HFFc6 (cell line): ENCODE results near the gene TCEA2. TPM values are rescaled to one million over a fixed set of nuclear protein-coding genes. Genes with fewer than 3 reads are reported as not detected.
"Not testable (repeated sequence)": the region's sequence is repeated elsewhere in the genome, so short reads cannot be mapped to it uniquely, and the experiment has no call there.

Source experiments
- DNase-seq: peaks from one replicate; pipeline ENCODE4 v3.0.0-alpha.2; 2018
- H3K27ac Mint-ChIP-seq: 2 replicates; pipeline ENCODE4 v1.8.0; 2020; ENCODE audit warnings: mild to moderate bottlenecking, mixed read lengths
- H3K27me3 Mint-ChIP-seq: 2 replicates; pipeline ENCODE4 v1.8.0; 2021; ENCODE audit warnings: mild to moderate bottlenecking, moderate library complexity, mixed read lengths; ENCODE audit not compliant: insufficient read depth
- H3K36me3 Mint-ChIP-seq: 2 replicates; pipeline ENCODE4 v1.8.0; 2021; ENCODE audit warnings: low read depth, mixed read lengths
- H3K4me1 Mint-ChIP-seq: 2 replicates; pipeline ENCODE4 v1.8.0; 2020; ENCODE audit warnings: low read depth, mixed read lengths
- H3K4me3 Mint-ChIP-seq: 2 replicates; pipeline ENCODE4 v1.8.0; 2020; ENCODE audit warnings: mild to moderate bottlenecking, moderate library complexity, mixed read lengths
- H3K9me3 Mint-ChIP-seq: 2 replicates; pipeline ENCODE4 v1.8.0; 2020; ENCODE audit warnings: mild to moderate bottlenecking, mixed read lengths
- total RNA-seq, 6 experiments: library from RNA; stranded (reverse); fragmentation: NEBNext Ultra II Directional; extraction: Animal tissue kit (Norgen Biotek cat#: 25700); gene quantifications; 2 replicates in 1 of 6; 3 replicates in 5 of 6; pipeline ENCODE4 v1.2.3, GENCODE V29; 2021
- TF ChIP-seq, protein P1 (sequence below): fragments of 200-600 bp; sonication (generic); IDR thresholded peaks from 2 replicates; pipeline ENCODE4 v1.5.0; 2021; ENCODE audit warnings: antibody characterized with exemption, mild to moderate bottlenecking

TCEA2 gene
- total RNA-seq, 6 experiments from 2014 or later: 36.8 to 47.4 (median 41.5) TPM

DNA sequence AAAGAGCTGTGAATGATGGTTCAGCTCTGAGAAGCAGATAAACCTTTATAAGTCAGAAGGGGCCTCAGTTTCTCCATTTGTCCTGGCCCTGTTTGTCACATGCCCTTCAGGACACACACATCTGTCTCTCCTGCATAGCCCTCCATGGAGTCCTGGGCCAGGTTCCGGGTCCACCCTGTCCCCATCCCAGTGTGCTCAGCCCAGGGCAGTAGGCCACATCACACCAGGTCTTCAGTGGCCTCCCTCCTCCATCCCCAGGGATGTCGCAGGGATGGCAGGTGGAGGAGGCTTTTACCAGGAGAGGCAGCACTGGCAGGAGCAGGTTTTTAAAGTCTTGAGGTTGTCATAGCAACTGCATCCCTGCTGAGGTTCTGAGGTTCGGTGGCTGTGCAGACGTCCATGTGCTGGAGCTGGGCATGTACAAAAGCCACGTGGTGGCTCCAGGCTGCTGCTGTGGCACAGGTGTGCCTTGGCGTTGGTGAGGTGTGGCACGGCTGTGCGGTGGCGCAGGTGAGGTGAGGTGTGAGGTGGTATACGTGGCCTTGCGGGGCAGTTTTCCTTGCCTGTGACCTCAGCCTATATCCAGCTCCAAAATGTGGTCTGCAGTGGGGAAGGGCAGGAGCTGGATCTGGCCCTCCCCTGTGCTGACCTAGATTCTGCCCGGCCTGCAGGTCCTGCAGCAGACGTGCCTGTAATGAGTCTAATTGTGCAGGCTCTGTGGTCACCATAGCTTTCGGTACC is 52.3 kb downstream of the TCEA2 start:
- peaks cover 21% of the 10 kb centered on the region for H3K27me3 Mint-ChIP-seq
- H3K4me1 Mint-ChIP-seq: 0 out of 2 replicates have a peak, but pooled peaks cover 5% of the 10 kb centered on the region
- no peak overlapping the region for H3K27ac Mint-ChIP-seq
- H3K36me3 Mint-ChIP-seq: no peaks in the 10 kb centered on the region
- no peak overlapping the region for H3K4me3 Mint-ChIP-seq
- TF ChIP-seq, protein P1, sequence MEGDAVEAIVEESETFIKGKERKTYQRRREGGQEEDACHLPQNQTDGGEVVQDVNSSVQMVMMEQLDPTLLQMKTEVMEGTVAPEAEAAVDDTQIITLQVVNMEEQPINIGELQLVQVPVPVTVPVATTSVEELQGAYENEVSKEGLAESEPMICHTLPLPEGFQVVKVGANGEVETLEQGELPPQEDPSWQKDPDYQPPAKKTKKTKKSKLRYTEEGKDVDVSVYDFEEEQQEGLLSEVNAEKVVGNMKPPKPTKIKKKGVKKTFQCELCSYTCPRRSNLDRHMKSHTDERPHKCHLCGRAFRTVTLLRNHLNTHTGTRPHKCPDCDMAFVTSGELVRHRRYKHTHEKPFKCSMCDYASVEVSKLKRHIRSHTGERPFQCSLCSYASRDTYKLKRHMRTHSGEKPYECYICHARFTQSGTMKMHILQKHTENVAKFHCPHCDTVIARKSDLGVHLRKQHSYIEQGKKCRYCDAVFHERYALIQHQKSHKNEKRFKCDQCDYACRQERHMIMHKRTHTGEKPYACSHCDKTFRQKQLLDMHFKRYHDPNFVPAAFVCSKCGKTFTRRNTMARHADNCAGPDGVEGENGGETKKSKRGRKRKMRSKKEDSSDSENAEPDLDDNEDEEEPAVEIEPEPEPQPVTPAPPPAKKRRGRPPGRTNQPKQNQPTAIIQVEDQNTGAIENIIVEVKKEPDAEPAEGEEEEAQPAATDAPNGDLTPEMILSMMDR: no peak
- no peak for DNase-seq
- H3K9me3 Mint-ChIP-seq: no peaks in the 10 kb centered on the region

DNA sequence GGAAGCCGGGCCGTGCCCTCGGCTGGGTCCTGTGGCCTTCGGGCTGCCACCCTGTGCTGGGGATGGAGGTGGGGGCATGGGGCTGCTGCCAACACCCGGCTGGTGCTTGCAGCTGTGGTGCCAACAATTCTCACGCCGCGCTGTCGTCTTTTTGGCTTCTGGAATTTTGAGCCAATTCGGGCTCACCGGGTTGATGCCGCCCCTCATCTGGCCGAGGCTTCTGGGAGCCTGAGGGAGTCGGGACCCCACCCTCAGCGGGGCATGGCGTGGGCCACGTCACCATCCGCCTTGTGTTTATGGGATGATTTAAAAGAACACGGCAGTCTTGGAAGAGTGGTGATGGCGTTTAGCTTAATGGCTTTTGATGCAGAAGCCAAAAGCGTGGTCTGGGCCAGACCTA is 53.0 kb downstream of the TCEA2 start:
- Mint-ChIP-seq H3K9me3 (no peaks in the 10 kb centered on the region), H3K27ac (no peak overlapping the region), H3K27me3 (peaks cover 18% of the 10 kb centered on the region), H3K4me1 (0 out of 2 replicates have a peak, but pooled peaks cover 5% of the 10 kb centered on the region), H3K36me3 (no peaks in the 10 kb centered on the region), H3K4me3 (no peak overlapping the region)
- TF ChIP-seq, protein P1: no peak
- DNase-seq: no peak

DNA sequence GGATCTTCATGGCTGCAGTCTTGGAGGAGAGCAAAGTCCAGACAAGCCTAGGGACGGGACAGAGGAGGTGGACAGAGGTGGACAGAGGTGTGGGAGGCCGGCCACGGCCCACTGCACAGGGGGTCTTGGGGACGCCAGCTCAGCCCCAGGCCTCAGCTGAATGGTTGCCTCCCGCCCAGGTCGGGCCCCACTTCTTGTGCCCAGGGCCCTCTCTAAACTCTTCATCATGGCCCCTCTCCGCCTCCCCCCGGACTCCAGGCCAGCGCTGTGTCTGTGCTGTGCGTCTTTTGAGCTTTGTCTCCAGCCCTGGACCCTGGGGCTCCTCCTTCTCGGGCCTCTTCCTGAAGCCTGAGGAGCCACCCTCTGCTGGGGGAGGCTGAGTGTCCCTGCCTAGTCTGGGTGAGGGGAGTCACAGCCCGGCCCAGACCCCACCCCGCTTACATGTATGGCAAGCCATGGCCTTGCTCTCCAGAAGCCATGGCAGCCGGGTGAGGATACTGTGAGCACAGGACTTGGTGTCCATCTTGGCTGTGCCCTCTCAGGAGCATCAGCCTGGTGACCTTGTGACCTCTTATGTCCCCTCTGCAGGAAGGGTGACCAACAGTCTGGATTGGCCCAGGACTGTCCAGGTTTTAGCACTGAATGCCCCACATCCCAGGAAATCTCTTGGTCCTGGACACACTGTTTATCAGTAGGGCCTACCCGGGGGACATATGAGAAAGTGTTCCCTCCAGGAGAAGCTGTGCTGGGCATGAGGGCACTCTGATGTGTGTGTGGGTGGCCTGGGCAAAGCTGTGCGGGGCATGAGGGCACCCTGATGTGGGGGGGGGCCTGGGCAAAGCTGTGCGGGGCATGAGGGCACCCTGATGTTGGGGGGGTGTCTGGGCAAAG is 53.8 kb downstream of the TCEA2 start:
- no peaks in the 10 kb centered on the region for H3K9me3 Mint-ChIP-seq
- H3K27me3 Mint-ChIP-seq: peaks cover 22% of the 10 kb centered on the region
- TF ChIP-seq, protein P1: no peak
- H3K36me3 Mint-ChIP-seq: no peaks in the 10 kb centered on the region
- 0 out of 2 replicates have a peak, but pooled peaks cover 5% of the 10 kb centered on the region for H3K4me1 Mint-ChIP-seq
- H3K4me3 Mint-ChIP-seq: no peak overlapping the region
- H3K27ac Mint-ChIP-seq: no peak overlapping the region
- no peak for DNase-seq

DNA sequence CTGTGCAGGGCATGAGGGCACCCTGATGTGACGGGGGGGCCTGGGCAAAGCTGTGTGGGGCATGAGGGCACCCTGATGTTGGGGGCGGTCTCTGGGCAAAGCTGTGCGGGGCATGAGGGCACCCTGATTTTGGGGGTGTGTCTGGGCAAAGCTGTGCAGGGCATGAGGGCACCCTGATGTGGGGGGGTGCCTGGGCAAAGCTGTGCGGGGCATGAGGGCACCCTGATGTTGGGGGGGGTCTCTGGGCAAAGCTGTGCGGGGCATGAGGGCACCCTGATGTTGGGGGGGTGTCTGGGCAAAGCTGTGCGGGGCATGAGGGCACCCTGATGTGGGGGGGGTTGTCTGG is 54.4 kb downstream of the TCEA2 start:
- H3K9me3 Mint-ChIP-seq, H3K4me3 Mint-ChIP-seq, H3K36me3 Mint-ChIP-seq, H3K4me1 Mint-ChIP-seq, DNase-seq, H3K27ac Mint-ChIP-seq: not testable (repeated sequence)
- H3K27me3 Mint-ChIP-seq: peaks cover 25% of the 10 kb centered on the region

DNA sequence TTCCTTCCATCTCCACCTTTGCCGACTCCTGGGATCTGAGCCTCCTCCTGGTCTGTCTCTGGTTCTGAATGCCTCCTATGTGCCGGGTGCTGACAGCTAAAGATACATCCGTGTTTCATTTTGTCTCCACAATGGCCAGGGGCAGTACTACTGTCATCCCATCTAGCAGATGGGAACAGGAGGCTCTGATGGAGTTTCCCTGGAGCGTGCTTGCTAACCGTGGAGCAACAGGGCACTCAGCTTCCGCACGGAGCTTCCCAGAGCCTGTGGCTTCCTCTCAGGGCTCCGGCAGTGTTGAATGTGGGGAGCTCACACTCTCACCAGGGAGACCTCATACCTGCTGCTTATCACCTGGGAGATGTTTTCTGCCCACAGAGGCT is 56.3 kb downstream of the TCEA2 start:
- Mint-ChIP-seq H3K4me3 (no peak overlapping the region), H3K27me3 (peaks cover 37% of the 10 kb centered on the region), H3K4me1 (0 out of 2 replicates have a peak, but pooled peaks cover 5% of the 10 kb centered on the region), H3K9me3 (no peaks in the 10 kb centered on the region), H3K36me3 (no peaks in the 10 kb centered on the region), H3K27ac (no peak overlapping the region)
- TF ChIP-seq, protein P1: no peak
- DNase-seq: no peak
